T-cell (primary cell): Measurements from ENCODE around the gene GABBR2. TPM values are rescaled to one million over a fixed set of nuclear protein-coding genes. Genes with fewer than 3 reads are reported as not detected.

Experiments used
- ATAC-seq, 4 experiments: fragments of 200-7000 bp in 3 of 4; fragments of 150-1000 bp in 1 of 4; cut with Tn5 transposase; replicated peaks in 1 of 4; 1 replicate in 3 of 4; 2 replicates in 1 of 4; pipeline ENCODE4 v1.10.0; 2021; ENCODE audit warnings: moderate library complexity in 3 of 4, mild to moderate bottlenecking in 2 of 4, moderate number of reproducible peaks in 1 of 4
- CTCF ChIA-PET, 2 donors: fragments of 300-600 bp; sonication (Branson Sonifier 250); formaldehyde crosslinking; loops; one replicate each; lab custom pipeline; 2022; ENCODE audit warnings: antibody characterized with exemption in 2 of 2; lab: Charles Lee
- POLR2A ChIA-PET, 2 donors: fragments of 300-600 bp; sonication (Branson Sonifier 250); formaldehyde crosslinking; loops; one replicate each; lab custom pipeline; 2022; ENCODE audit warnings: antibody characterized with exemption in 2 of 2; lab: Charles Lee
- DNase-seq, 35 experiments: peaks; one replicate each; pipeline versions ENCODE4 v3.0.0 to v3.0.0-alpha.2; 2013 to 2023
- H3K27ac ChIP-seq: one replicate; pipeline ENCODE4 v1.5.1; 2013; ENCODE audit warnings: low read length
- H3K27me3 ChIP-seq, 2 experiments: replicated peaks in 1 of 2; 1 replicate in 1 of 2; 2 replicates in 1 of 2; pipeline versions ENCODE4 v1.6.1 to v1.7.0; 2013; ENCODE audit warnings: low read length in 1 of 2, mixed read lengths in 1 of 2; ENCODE audit not compliant: control insufficient read depth in 2 of 2, insufficient read depth in 2 of 2; ENCODE audit errors: extremely low read depth in 1 of 2
- H3K36me3 ChIP-seq, 2 donors: 1 replicate in 1 of 2; 2 replicates in 1 of 2; pipeline versions ENCODE4 v1.6.1 to v1.7.0; 2013; ENCODE audit warnings: low read length in 1 of 2; ENCODE audit not compliant: control insufficient read depth in 2 of 2, insufficient read depth in 1 of 2; ENCODE audit errors: extremely low read depth in 1 of 2
- H3K4me1 ChIP-seq, 2 experiments: 1 replicate in 1 of 2; 2 replicates in 1 of 2; pipeline versions ENCODE4 v1.6.1 to v1.7.0; 2013; ENCODE audit warnings: low read length in 2 of 2, mixed read lengths in 1 of 2; ENCODE audit not compliant: insufficient read depth in 2 of 2, control insufficient read depth in 1 of 2; ENCODE audit errors: extremely low read depth in 1 of 2
- H3K4me3 ChIP-seq, 2 donors: 1 replicate in 1 of 2; 2 replicates in 1 of 2; pipeline versions ENCODE4 v1.5.1 to v1.7.0; 2013; ENCODE audit warnings: mild to moderate bottlenecking in 2 of 2, low read length in 1 of 2, moderate library complexity in 1 of 2; ENCODE audit not compliant: control insufficient read depth in 1 of 2; ENCODE audit errors: extremely low read depth in 1 of 2
- H3K9me3 ChIP-seq: 2 replicates; pipeline ENCODE4 v1.7.0; 2013
- H3K27ac Mint-ChIP-seq, 2 donors: one replicate each; pipeline ENCODE4 v1.8.0; 2020 to 2021; ENCODE audit warnings: mild to moderate bottlenecking in 2 of 2, mixed read lengths in 2 of 2
- H3K27me3 Mint-ChIP-seq, 2 donors: one replicate each; pipeline ENCODE4 v1.8.0; 2021 to 2022; ENCODE audit warnings: mixed read lengths in 2 of 2
- H3K36me3 Mint-ChIP-seq: one replicate; pipeline ENCODE4 v1.8.0; 2021; ENCODE audit warnings: mixed read lengths
- H3K4me1 Mint-ChIP-seq, 3 donors: one replicate each; pipeline ENCODE4 v1.8.0; 2020 to 2022; ENCODE audit warnings: mixed read lengths in 3 of 3, mild to moderate bottlenecking in 1 of 3
- H3K4me3 Mint-ChIP-seq, 3 donors: one replicate each; pipeline ENCODE4 v1.8.0; 2020 to 2022; ENCODE audit warnings: mild to moderate bottlenecking in 3 of 3, mixed read lengths in 3 of 3, moderate library complexity in 3 of 3
- H3K9me3 Mint-ChIP-seq, 3 donors: one replicate each; pipeline ENCODE4 v1.8.0; 2020 to 2022; ENCODE audit warnings: mixed read lengths in 3 of 3
- WGBS: methylation state at CpG from one replicate; pipeline ENCODE4 v1.1.5; 2013; ENCODE audit warnings: missing lambda C conversion rate; ENCODE audit not compliant: insufficient coverage; 5-methylcytosine and 5-hydroxymethylcytosine counted together
- total RNA-seq, 35 experiments: library from RNA in 6 of 35; stranded (reverse) in 6 of 35; fragments of 120-200 nt in 1 of 35; gene quantifications; one replicate each; pipeline versions ENCODE4 v1.2.1 to v1.2.4 and lab custom pipeline; 2013 to 2026

Gene GABBR2
- total RNA-seq, 5 donors from 2014 or later (not counting 1 experiment from before 2014, with no cell fraction given), result 0.03 TPM; not detected in 4

DNA sequence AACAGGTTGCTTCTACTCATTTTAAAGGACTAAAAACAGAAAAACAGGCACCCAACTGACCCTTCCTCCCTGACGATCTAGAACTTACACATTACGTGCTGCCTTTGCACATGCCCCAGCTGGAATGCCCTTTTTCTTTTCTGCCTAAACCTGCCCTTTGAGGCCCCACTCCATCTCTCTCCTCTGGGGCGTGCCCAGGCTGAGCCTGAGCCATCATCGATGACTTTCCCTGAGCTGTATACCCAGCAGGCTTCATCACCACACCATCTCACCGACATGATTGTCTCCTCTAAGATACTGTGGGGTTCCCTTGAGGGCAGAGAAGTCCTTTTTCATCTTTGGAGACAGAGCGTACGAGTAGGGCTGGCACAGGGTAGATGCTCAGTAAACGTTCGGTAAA lies 24.1 kb upstream of the GABBR2 start:
- peaks cover 0 to 2% (median 0%) of the 10 kb centered on the region in 3 donors for H3K9me3 Mint-ChIP-seq
- POLR2A ChIA-PET, result no interaction called here
- WGBS, result 84% methylated on average over 9 of the region's 9 CpGs
- CTCF ChIA-PET, result no interaction called here
- DNase-seq (no peak), ATAC-seq (no peak)
- H3K4me1 ChIP-seq, result no peaks in the 10 kb centered on the region
- H3K4me3 Mint-ChIP-seq, result no peak overlapping the region
- no peaks in the 10 kb centered on the region for H3K27me3 Mint-ChIP-seq
- H3K36me3 ChIP-seq, result peaks cover 0 to 7% of the 10 kb centered on the region in 2 donors
- peaks cover 0 to 5% of the 10 kb centered on the region in 2 experiments for H3K27me3 ChIP-seq
- peaks cover 42% of the 10 kb centered on the region for H3K36me3 Mint-ChIP-seq
- H3K27ac Mint-ChIP-seq, result no peak overlapping the region
- no peaks in the 10 kb centered on the region for H3K9me3 ChIP-seq
- H3K27ac ChIP-seq, result no peak overlapping the region
- H3K4me3 ChIP-seq, result no peak overlapping the region
- peaks cover 0 to 6% (median 0%) of the 10 kb centered on the region in 3 donors for H3K4me1 Mint-ChIP-seq

DNA sequence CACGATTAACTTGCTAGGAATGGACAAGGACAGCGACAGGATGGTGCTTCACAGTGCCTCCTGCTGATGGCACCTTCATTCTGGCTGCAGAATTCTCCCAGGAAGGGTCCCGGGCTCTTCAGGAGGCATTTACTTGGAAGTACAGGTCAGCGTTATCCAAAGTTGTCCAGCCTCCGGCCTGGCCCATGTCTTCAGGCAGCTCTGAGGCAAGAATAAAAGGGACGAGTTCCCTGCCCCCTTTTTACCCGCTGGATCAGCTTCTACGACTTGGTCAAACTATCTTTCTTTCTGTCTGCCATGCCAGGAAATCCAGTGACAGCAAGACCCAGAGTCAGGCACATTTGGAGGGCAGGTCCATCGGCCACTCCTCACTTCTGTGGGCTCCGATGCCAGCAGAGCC lies 23.4 kb upstream of the GABBR2 start:
- Histone ChIP-seq H3K27ac (no peak overlapping the region), H3K27me3 (peaks cover 0 to 11% of the 10 kb centered on the region in 2 experiments), H3K4me1 (no peaks in the 10 kb centered on the region), H3K4me3 (no peak overlapping the region), H3K9me3 (no peaks in the 10 kb centered on the region), H3K36me3 (peaks cover 0 to 7% of the 10 kb centered on the region in 2 donors)
- ChIA-PET POLR2A (no interaction called here), CTCF (no interaction called here)
- Mint-ChIP-seq H3K27me3 (peaks cover under 1% of the 10 kb centered on the region in 2 donors), H3K4me3 (no peak overlapping the region), H3K9me3 (no peaks in the 10 kb centered on the region), H3K4me1 (peaks cover 0 to 6% (median 0%) of the 10 kb centered on the region in 3 donors), H3K27ac (no peak overlapping the region), H3K36me3 (peaks cover 34% of the 10 kb centered on the region)
- DNase-seq, result no peak
- ATAC-seq, result no peak
- WGBS, result 85% methylated on average over 9 of the region's 10 CpGs

DNA sequence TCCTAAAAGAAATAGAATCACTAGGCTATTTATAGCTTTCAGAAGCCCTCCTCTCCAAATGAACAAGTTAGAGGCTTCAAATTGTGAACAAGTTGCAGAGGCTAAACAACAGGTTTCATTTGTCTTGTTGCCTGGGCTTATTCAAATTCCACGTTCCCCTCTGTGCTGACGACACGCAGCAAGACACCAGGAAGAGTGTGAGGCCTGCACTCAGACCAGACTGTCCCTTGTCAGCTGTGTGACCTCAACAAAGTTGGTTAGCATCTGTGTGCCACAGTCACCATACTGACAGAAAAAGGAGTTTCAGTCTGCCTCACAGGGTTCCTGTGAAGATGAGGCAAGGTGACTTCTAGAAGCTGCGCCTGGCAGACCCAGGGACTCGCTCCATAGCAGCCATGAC lies 22.1 kb upstream of the GABBR2 start:
- DNase-seq (no peak), ATAC-seq (no peak)
- Histone ChIP-seq H3K27ac (no peak overlapping the region), H3K4me3 (no peak overlapping the region), H3K9me3 (no peaks in the 10 kb centered on the region), H3K4me1 (peaks cover 0 to 3% of the 10 kb centered on the region in 2 experiments), H3K36me3 (peaks cover 0 to 7% of the 10 kb centered on the region in 2 donors), H3K27me3 (peaks cover 0 to 11% of the 10 kb centered on the region in 2 experiments)
- CTCF ChIA-PET, result no interaction called here
- Mint-ChIP-seq H3K4me3 (no peak overlapping the region), H3K27ac (no peak overlapping the region), H3K27me3 (peaks cover 4 to 7% of the 10 kb centered on the region in 2 donors), H3K4me1 (peaks cover 0 to 6% (median 0%) of the 10 kb centered on the region in 3 donors), H3K36me3 (peaks cover 22% of the 10 kb centered on the region), H3K9me3 (no peaks in the 10 kb centered on the region)
- POLR2A ChIA-PET, result no interaction called here
- WGBS, result 92% methylated on average over 3 of the region's 5 CpGs

DNA sequence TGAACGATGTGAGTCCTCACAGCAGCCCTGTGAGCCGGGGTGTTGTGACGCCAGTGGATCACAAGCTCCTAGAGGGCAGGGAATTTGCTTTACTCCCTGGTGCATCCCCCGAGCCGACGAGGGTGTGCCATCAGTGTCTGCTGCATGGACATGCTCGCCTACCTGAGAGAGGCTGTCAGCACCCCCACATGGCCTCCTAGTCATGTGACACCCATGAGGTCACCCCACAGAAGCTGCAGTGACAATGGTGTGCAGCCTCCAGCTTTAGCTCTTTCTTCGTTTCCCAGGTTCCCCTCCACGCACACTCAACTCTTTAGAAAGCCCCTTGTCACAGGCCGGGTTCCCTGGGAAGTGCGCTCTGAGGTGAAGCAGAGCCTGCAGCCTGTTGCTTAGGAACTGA lies 19.8 kb upstream of the GABBR2 start:
- Mint-ChIP-seq H3K27ac (no peak overlapping the region), H3K4me1 (peaks cover 0 to 6% (median 0%) of the 10 kb centered on the region in 3 donors), H3K4me3 (no peak overlapping the region), H3K36me3 (peaks cover 1% of the 10 kb centered on the region), H3K9me3 (peaks cover 4 to 7% (median 4%) of the 10 kb centered on the region in 3 donors), H3K27me3 (peaks cover 13 to 17% of the 10 kb centered on the region in 2 donors)
- H3K27me3 ChIP-seq, result peaks cover 3 to 19% of the 10 kb centered on the region in 2 experiments
- H3K36me3 ChIP-seq, result peaks cover 0 to 5% of the 10 kb centered on the region in 2 donors
- no peaks in the 10 kb centered on the region for H3K9me3 ChIP-seq
- CTCF ChIA-PET, result no interaction called here
- DNase-seq (no peak), ATAC-seq (no peak)
- POLR2A ChIA-PET, result no interaction called here
- H3K4me3 ChIP-seq, result no peak overlapping the region
- no peak overlapping the region for H3K27ac ChIP-seq
- peaks cover 0 to 3% of the 10 kb centered on the region in 2 experiments for H3K4me1 ChIP-seq
- 85% methylated on average over 8 of the region's 11 CpGs for WGBS

DNA sequence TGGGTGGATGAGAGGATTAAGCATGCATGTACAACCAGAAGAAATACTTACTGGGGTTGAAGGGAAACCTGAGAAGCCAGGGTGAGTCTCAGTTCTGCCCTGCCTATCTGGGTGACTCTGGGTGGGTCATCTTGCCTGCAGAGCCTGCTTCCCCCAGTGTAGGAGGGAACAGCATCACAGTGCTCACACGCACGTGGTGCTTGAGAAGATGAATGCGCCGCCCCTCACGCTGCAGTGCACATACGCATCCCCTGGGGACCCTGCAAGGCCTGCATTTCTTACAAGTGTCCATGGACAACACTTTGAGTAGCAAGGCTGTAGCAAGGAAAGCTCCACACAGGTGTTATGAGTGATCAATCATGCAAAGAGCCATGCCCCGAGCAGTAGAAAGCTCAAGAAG lies 18.7 kb upstream of the GABBR2 start:
- WGBS, result 65% methylated on average over 7 of the region's 7 CpGs
- Histone ChIP-seq H3K27me3 (peaks cover 3 to 24% of the 10 kb centered on the region in 2 experiments), H3K9me3 (no peaks in the 10 kb centered on the region), H3K4me3 (no peak overlapping the region), H3K4me1 (peaks cover 0 to 3% of the 10 kb centered on the region in 2 experiments), H3K36me3 (no peaks in the 10 kb centered on the region), H3K27ac (no peak overlapping the region)
- Mint-ChIP-seq H3K36me3 (no peaks in the 10 kb centered on the region), H3K4me1 (peaks cover 0 to 2% (median 0%) of the 10 kb centered on the region in 3 donors), H3K27me3 (peaks cover 19 to 26% of the 10 kb centered on the region in 2 donors), H3K4me3 (no peak overlapping the region), H3K27ac (no peak overlapping the region), H3K9me3 (peaks cover 4 to 7% (median 4%) of the 10 kb centered on the region in 3 donors)
- ATAC-seq (no peak), DNase-seq (no peak)
- ChIA-PET CTCF (no interaction called here), POLR2A (no interaction called here)

DNA sequence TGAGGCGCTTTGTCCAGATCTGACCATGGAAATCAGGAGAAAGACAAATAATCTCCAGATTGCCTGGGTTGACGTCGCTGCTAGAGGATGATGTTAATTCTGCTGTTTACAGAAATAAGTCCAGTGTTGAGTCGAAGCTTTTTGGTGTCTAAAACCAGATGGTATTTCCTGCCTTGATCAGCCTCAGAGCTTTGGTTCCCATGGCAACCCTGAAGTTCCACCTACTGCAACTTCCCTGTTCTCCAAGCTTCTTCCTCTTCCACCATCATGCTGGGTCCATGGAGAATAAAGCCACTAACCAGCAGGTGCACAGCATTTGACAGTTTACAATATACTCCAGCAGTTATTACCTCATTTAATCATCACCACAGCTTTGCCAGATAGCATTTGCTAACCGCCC lies 18.0 kb upstream of the GABBR2 start:
- Mint-ChIP-seq H3K36me3 (no peaks in the 10 kb centered on the region), H3K4me3 (no peak overlapping the region), H3K27me3 (peaks cover 19 to 32% of the 10 kb centered on the region in 2 donors), H3K9me3 (peaks cover 4 to 7% (median 4%) of the 10 kb centered on the region in 3 donors), H3K27ac (no peak overlapping the region), H3K4me1 (no peaks in the 10 kb centered on the region)
- Histone ChIP-seq H3K4me3 (no peak overlapping the region), H3K9me3 (no peaks in the 10 kb centered on the region), H3K27ac (no peak overlapping the region), H3K27me3 (peaks cover 3 to 24% of the 10 kb centered on the region in 2 experiments), H3K36me3 (no peaks in the 10 kb centered on the region), H3K4me1 (peaks cover 0 to 3% of the 10 kb centered on the region in 2 experiments)
- 43% methylated on average over 4 of the region's 5 CpGs for WGBS
- ChIA-PET POLR2A (no interaction called here), CTCF (no interaction called here)
- DNase-seq, result no peak
- no peak for ATAC-seq
